GM21825 (cell line): ENCODE data around the gene NHSL1.

Source experiments
- ATAC-seq: cut with Tn5 transposase; IDR thresholded peaks from one replicate; pipeline ENCODE4 v1.9.1; 2021; ENCODE audit warnings: mild to moderate bottlenecking, moderate library complexity; ENCODE audit not compliant: unreplicated experiment

The NHSL1 gene

GRCh38 chr6:138377042-138377441 is 122.3 kb downstream of the NHSL1 start:
- ATAC-seq, result no peak

- ATAC-seq, result no peak
These were observed 124.5 kb downstream of the NHSL1 start for GRCh38 chr6:138374815-138375214.

GRCh38 chr6:138374230-138374629 is 125.1 kb downstream of the NHSL1 start:
- no peak for ATAC-seq

- no peak for ATAC-seq
These were observed 126.4 kb downstream of the NHSL1 start for GRCh38 chr6:138372711-138373463.
